HUES6 (cell line): ENCODE results near the gene MTMR8.

Experiments used
- H3K27ac ChIP-seq: 2 replicates; pipeline ENCODE4 v1.7.0; 2013; ENCODE audit warnings: low read depth, mild to moderate bottlenecking, low read length, inconsistent platforms
- H3K27me3 ChIP-seq: 2 replicates; pipeline ENCODE4 v1.6.1; 2013; ENCODE audit warnings: low read length; ENCODE audit not compliant: control insufficient read depth, insufficient read depth
- H3K36me3 ChIP-seq: 2 replicates; pipeline ENCODE4 v1.6.1; 2013; ENCODE audit warnings: low read length; ENCODE audit not compliant: control insufficient read depth, insufficient read depth
- H3K4me1 ChIP-seq: 2 replicates; pipeline ENCODE4 v1.6.1; 2013; ENCODE audit warnings: low read length; ENCODE audit not compliant: control insufficient read depth, insufficient read depth
- H3K4me3 ChIP-seq: 2 replicates; pipeline ENCODE4 v1.5.1; 2013; ENCODE audit warnings: low read depth, low read length
- H3K9ac ChIP-seq: one replicate; pipeline ENCODE4 v1.6.1; 2013; ENCODE audit warnings: mild to moderate bottlenecking, low read length
- H3K9me3 ChIP-seq: 2 replicates; pipeline ENCODE4 v1.6.1; 2013; ENCODE audit warnings: low read depth, low read length; ENCODE audit not compliant: control insufficient read depth, insufficient read depth

MTMR8 gene

GRCh38 chrX:64313624-64314023 lies 81.6 kb downstream of the MTMR8 start:
- no peaks in the 10 kb centered on the region for H3K36me3 ChIP-seq
- H3K9me3 ChIP-seq: peaks cover 42% of the 10 kb centered on the region; the same call in 1 of the 2 replicates
- no peak overlapping the region for H3K27ac ChIP-seq
- H3K9ac ChIP-seq: no peak overlapping the region
- no peak overlapping the region for H3K4me3 ChIP-seq
- no peaks in the 10 kb centered on the region for H3K27me3 ChIP-seq
- H3K4me1 ChIP-seq: no peaks in the 10 kb centered on the region

- Histone ChIP-seq H3K9ac (no peak overlapping the region), H3K27me3 (no peaks in the 10 kb centered on the region), H3K36me3 (no peaks in the 10 kb centered on the region), H3K4me3 (no peak overlapping the region), H3K4me1 (no peaks in the 10 kb centered on the region), H3K27ac (no peak overlapping the region), H3K9me3 (peaks cover 32% of the 10 kb centered on the region)
These were observed 88.5 kb downstream of the MTMR8 start for GRCh38 chrX:64306712-64307111.

- Histone ChIP-seq H3K27ac (no peak overlapping the region), H3K36me3 (no peaks in the 10 kb centered on the region), H3K4me1 (no peaks in the 10 kb centered on the region), H3K9me3 (peaks cover 41% of the 10 kb centered on the region; the same call in 1 of the 2 replicates), H3K9ac (no peak overlapping the region), H3K4me3 (no peak overlapping the region), H3K27me3 (no peaks in the 10 kb centered on the region)
These were observed 104.1 kb downstream of the MTMR8 start for GRCh38 chrX:64291123-64291522.

- Histone ChIP-seq H3K27ac (no peak overlapping the region), H3K27me3 (no peaks in the 10 kb centered on the region), H3K36me3 (no peaks in the 10 kb centered on the region), H3K4me3 (no peak overlapping the region), H3K9ac (no peak overlapping the region), H3K4me1 (no peaks in the 10 kb centered on the region), H3K9me3 (peaks cover 17% of the 10 kb centered on the region; the same call in 1 of the 2 replicates)
These were observed 130.0 kb downstream of the MTMR8 start for GRCh38 chrX:64265265-64265664.

GRCh38 chrX:64230123-64230970 lies 164.9 kb downstream of the MTMR8 start, which contains the start of gene ASB12:
ASB12 (minus strand) TSS chrX:64230607; CDS start chrX:64225650, 4,957 bp downstream.
- peaks cover 14% of the 10 kb centered on the region; the same call in 1 of the 2 replicates for H3K9me3 ChIP-seq

GRCh38 chrX:64229154-64229553 lies 166.1 kb downstream of the MTMR8 start:
- H3K9ac ChIP-seq: no peak overlapping the region
- H3K27ac ChIP-seq: no peak overlapping the region
- no peaks in the 10 kb centered on the region for H3K27me3 ChIP-seq
- no peak overlapping the region for H3K4me3 ChIP-seq
- H3K4me1 ChIP-seq: peaks cover 4% of the 10 kb centered on the region; the same call in 1 of the 2 replicates
- H3K9me3 ChIP-seq: peaks cover 24% of the 10 kb centered on the region; the same call in 1 of the 2 replicates
- no peaks in the 10 kb centered on the region for H3K36me3 ChIP-seq

More at GRCh38 chrX:64230123-64230970, 164.9 kb downstream of the MTMR8 start, which contains the start of gene ASB12:
- H3K27me3 ChIP-seq: no peaks in the 10 kb centered on the region
- H3K27ac ChIP-seq: no peak within 1 kb of the TSS
- no peaks in the 10 kb centered on the region for H3K36me3 ChIP-seq
- peaks cover 4% of the 10 kb centered on the region; the same call in 1 of the 2 replicates for H3K4me1 ChIP-seq
- no peak within 1 kb of the TSS for H3K4me3 ChIP-seq
- H3K9ac ChIP-seq: no peak within 1 kb of the TSS
